GM12878 (cell line): ENCODE results near the gene RASSF8. TPM values are rescaled to one million over a fixed set of nuclear protein-coding genes. Genes with fewer than 3 reads are reported as not detected.

ENCODE experiments used
- ATAC-seq: fragments of 200-7000 bp; cut with Tn5 transposase; 3 replicates; pipeline ENCODE4 v1.9.1; 2020; ENCODE audit warnings: mild to moderate bottlenecking, moderate library complexity
- BruUV-seq: library from RNA; stranded (reverse); fragments of 400-500 nt; replicated peaks from 2 replicates; lab custom pipeline; 2021; lab: Mats Ljungman, UMichigan
- CTCF ChIA-PET: fragments of 300-600 bp; sonication (Branson Sonifier 250); formaldehyde crosslinking; extraction: SDS; loops from one replicate; lab custom pipeline; 2021; ENCODE audit warnings: inconsistent platforms; lab: Yijun Ruan, JAX
- POLR2A ChIA-PET: fragments of 350-600 bp; formaldehyde crosslinking; extraction: SDS; loops from one replicate; lab custom pipeline; 2021; ENCODE audit warnings: inconsistent platforms; lab: Charles Lee
- RAD21 ChIA-PET: fragments of 300-600 bp; sonication (Branson Sonifier 250); formaldehyde crosslinking; loops from one replicate; lab custom pipeline; 2023; ENCODE audit warnings: antibody characterized with exemption; ENCODE audit not compliant: unreplicated experiment; lab: Charles Lee
- SMC1A ChIA-PET: fragments of 300-600 bp; sonication (Branson Sonifier 250); formaldehyde crosslinking; loops from one replicate; lab custom pipeline; 2023; ENCODE audit not compliant: unreplicated experiment, uncharacterized antibody; lab: Charles Lee
- DNase-seq: peaks from one replicate; pipeline ENCODE4 v3.0.0-alpha.2; 2011; ENCODE audit warnings: low read depth, low spot score
- FAIRE-seq: peaks from 3 replicates; lab custom pipeline; 2011; peaks lifted over from hg19 to GRCh38; lab: Jason Lieb, UNC
- H2AFZ ChIP-seq: 2 replicates; pipeline ENCODE4 v1.6.0; 2011; ENCODE audit warnings: low read depth, low read length, control low read depth; ENCODE audit not compliant: control insufficient read depth
- H3K27ac ChIP-seq: 2 replicates; pipeline ENCODE4 v1.5.1; 2011; ENCODE audit warnings: control low read depth; ENCODE audit not compliant: control insufficient read depth, insufficient read depth
- H3K27me3 ChIP-seq, 2 experiments: replicated peaks in 1 of 2; 2 replicates each; pipeline versions ENCODE4 v1.6.0 to v1.6.1; 2011; ENCODE audit warnings: low read length in 1 of 2; ENCODE audit not compliant: control insufficient read depth in 2 of 2, insufficient read depth in 2 of 2
- H3K36me3 ChIP-seq, 2 experiments: 2 replicates each; pipeline ENCODE4 v1.5.1; 2011; ENCODE audit warnings: low read length in 1 of 2; ENCODE audit not compliant: control insufficient read depth in 2 of 2, insufficient read depth in 2 of 2
- H3K4me1 ChIP-seq: 2 replicates; pipeline ENCODE4 v1.6.1; 2011; ENCODE audit warnings: mild to moderate bottlenecking, low read length, moderate library complexity, mixed read lengths; ENCODE audit not compliant: control insufficient read depth, insufficient read depth
- H3K4me2 ChIP-seq: 2 replicates; pipeline ENCODE4 v1.6.0; 2011; ENCODE audit warnings: control low read depth; ENCODE audit not compliant: control insufficient read depth, insufficient read depth
- H3K4me3 ChIP-seq: fragments of 200-600 bp; sonication (generic); 2 replicates; pipeline ENCODE4 v1.5.1; 2016
- H3K79me2 ChIP-seq: 2 replicates; pipeline ENCODE4 v1.6.0; 2011; ENCODE audit warnings: low read length; ENCODE audit not compliant: control insufficient read depth, insufficient read depth
- H3K9ac ChIP-seq: 2 replicates; pipeline ENCODE4 v1.8.0; 2011; ENCODE audit warnings: low read length, control low read depth, mixed read lengths; ENCODE audit not compliant: control insufficient read depth, insufficient read depth
- H3K9me3 ChIP-seq: replicated peaks from 3 replicates; pipeline ENCODE4 v1.5.1; 2011; ENCODE audit warnings: mild to moderate bottlenecking, low read length; ENCODE audit not compliant: control insufficient read depth, insufficient read depth
- H4K20me1 ChIP-seq: 2 replicates; pipeline ENCODE4 v1.6.0; 2011; ENCODE audit not compliant: control insufficient read depth, insufficient read depth
- ASH2L ChIP-seq: fragments of 300-600, 200-600 bp; sonication (generic); IDR thresholded peaks from 2 replicates; pipeline ENCODE4 v1.6.1; 2017; ENCODE audit warnings: low read depth, mild to moderate bottlenecking, borderline replicate concordance
- CHD1 ChIP-seq: IDR thresholded peaks from 2 replicates; pipeline ENCODE4 v1.6.1; 2012; ENCODE audit warnings: low read depth, low read length, improper control_type of control experiment
- HCFC1 ChIP-seq: fragments of 150-350 bp; IDR thresholded peaks from 2 replicates; pipeline ENCODE4 v1.6.1; 2014; ENCODE audit warnings: low read length
- POLR2A ChIP-seq: IDR thresholded peaks from 2 replicates; pipeline ENCODE4 v1.6.1; 2011; ENCODE audit warnings: low read depth, mild to moderate bottlenecking, low read length
- POLR2AphosphoS5 ChIP-seq: IDR thresholded peaks from 2 replicates; pipeline ENCODE4 v1.6.1; 2011; ENCODE audit warnings: mild to moderate bottlenecking, low read length, inconsistent platforms
- RB1 ChIP-seq: fragments of 450-650 bp; formaldehyde crosslinking; IDR thresholded peaks from 2 replicates; pipeline ENCODE4 v1.6.1; 2017; ENCODE audit warnings: mild to moderate bottlenecking, borderline replicate concordance
- SREBF2 ChIP-seq: IDR thresholded peaks from 2 replicates; pipeline ENCODE4 v1.6.1; 2012; ENCODE audit warnings: mild to moderate bottlenecking, low read length
- SRF ChIP-seq, 2 experiments: IDR thresholded peaks; 2 replicates each; pipeline ENCODE4 v1.6.1; 2011; ENCODE audit warnings: low read depth in 2 of 2, low read length in 2 of 2, mild to moderate bottlenecking in 1 of 2, moderate library complexity in 1 of 2
- TCF7 ChIP-seq: IDR thresholded peaks from 2 replicates; pipeline ENCODE4 v1.6.1; 2014; ENCODE audit warnings: antibody characterized with exemption, borderline replicate concordance
- YY1 ChIP-seq: IDR thresholded peaks from 2 replicates; pipeline ENCODE4 v1.6.1; 2011; ENCODE audit warnings: low read depth, mild to moderate bottlenecking, low read length
- WGBS: methylation state at CpG from one replicate; pipeline ENCODE4 v1.1.6; 2016; ENCODE audit warnings: low lambda C conversion rate; ENCODE audit not compliant: insufficient replicate concordance, insufficient coverage; ENCODE audit errors: missing lambda C conversion rate; 5-methylcytosine and 5-hydroxymethylcytosine counted together
- in situ Hi-C: fragments of 300-500 bp; cut with MboI; formaldehyde crosslinking; loops from 9 replicates; pipeline ENCODE4 v1.14.3; 2018; ENCODE audit warnings: mixed read lengths
- intact Hi-C: fragments of 100-400 bp; cut with micrococcal nuclease; formaldehyde crosslinking; loops from one replicate; pipeline ENCODE4 v1.14.2; 2022; ENCODE audit not compliant: unreplicated experiment
- polyA plus RNA-seq, 11 experiments: library from polyadenylated mRNA; depleted of rRNA in 4 of 11; unstranded in 6 of 11; stranded (reverse) in 5 of 11; fragments of >200 nt; fragmentation: Nextera tagmentation in 4 of 11; fragmentation: Illumina TruSeq in 1 of 11; extraction: Ambion mirVana in 4 of 11; extraction: Trizol in 1 of 11; gene quantifications; 1 replicate in 1 of 11; 2 replicates in 10 of 11; pipeline versions ENCODE4 v1.2.1 to v1.2.3, GENCODE V29; 2011 to 2016; ENCODE audit warnings: inconsistent platforms in 2 of 11, missing spikeins in 2 of 11, low read depth in 1 of 11
- total RNA-seq, 4 experiments: library from RNA; depleted of rRNA in 3 of 4; stranded (reverse); fragments of >200 nt in 3 of 4; fragmentation: Illumina TruSeq in 1 of 4; extraction: Trizol in 1 of 4; gene quantifications; 2 replicates each; pipeline versions ENCODE4 v1.2.1 to v1.2.3, GENCODE V29; 2013 to 2021
- TF ChIP-seq, protein P1 (sequence below): IDR thresholded peaks from 2 replicates; pipeline ENCODE4 v1.6.1; 2011; ENCODE audit warnings: borderline replicate concordance, low read depth, mild to moderate bottlenecking, moderate library complexity, low read length; ENCODE audit not compliant: insufficient read depth, poor library complexity, severe bottlenecking
- TF ChIP-seq, protein P2 (sequence below): IDR thresholded peaks from 2 replicates; pipeline ENCODE4 v1.6.1; 2012; ENCODE audit warnings: improper control_type of control experiment, low read depth, low read length; ENCODE audit not compliant: insufficient replicate concordance
- TF ChIP-seq, protein P3 (sequence below): IDR thresholded peaks from 2 replicates; pipeline ENCODE4 v1.6.1; 2011; ENCODE audit warnings: low read depth, mild to moderate bottlenecking, low read length, moderate library complexity, borderline replicate concordance; ENCODE audit errors: extremely low read depth
- TF ChIP-seq, protein P4 (sequence below): fragments of 450-650 bp; formaldehyde crosslinking; IDR thresholded peaks from 2 replicates; pipeline ENCODE4 v1.4.0; 2022; ENCODE audit warnings: mild to moderate bottlenecking, moderate library complexity

The RASSF8 gene
- total and polyA plus RNA-seq, 10 of the 15 experiments (the other 5 are each of a cell fraction or from before 2014, with no cell fraction given): 0.06 to 0.18 (median 0.08) TPM; not detected in 6

DNA sequence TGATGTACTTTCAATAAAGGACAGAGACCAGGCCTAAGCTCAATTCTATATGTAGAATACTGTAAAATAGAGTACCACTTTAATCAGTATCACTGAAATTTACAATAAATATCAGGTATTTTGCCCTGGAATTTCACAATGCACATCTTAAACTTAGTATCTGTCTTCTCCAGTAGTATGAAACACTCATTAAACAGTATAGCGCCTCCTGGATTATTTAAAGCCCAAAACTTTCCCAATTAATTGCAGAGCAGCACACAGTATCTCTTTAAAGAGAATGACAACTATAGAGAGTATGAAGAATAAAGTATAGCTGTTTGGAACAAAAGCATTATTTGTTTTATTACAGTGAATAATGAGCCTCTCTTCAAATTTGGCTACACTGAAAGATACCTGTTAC lies 86.1 kb downstream of the RASSF8 start:
- Histone ChIP-seq H3K27ac (no peak overlapping the region), H3K27me3 (no peaks in the 10 kb centered on the region), H3K4me2 (no peak overlapping the region), H2AFZ (no peak overlapping the region), H3K36me3 (no peaks in the 10 kb centered on the region), H3K9me3 (no peaks in the 10 kb centered on the region), H3K4me1 (no peaks in the 10 kb centered on the region), H3K4me3 (no peak overlapping the region), H3K9ac (no peak overlapping the region), H4K20me1 (no peaks in the 10 kb centered on the region), H3K79me2 (no peaks in the 10 kb centered on the region)
- WGBS: 35% methylated on average over 1 of the region's 1 CpG
- ChIA-PET POLR2A (no interaction called here), RAD21 (no interaction called here), CTCF (interaction anchor here (0.9 kb wide), 1 partner anchor 45 kb away, joined by 3 read pairs; no protein-coding TSS in a partner anchor), SMC1A (no interaction called here)
- in situ Hi-C loops: no loop called here
- FAIRE-seq (no peak), DNase-seq (no peak), ATAC-seq (no peak)
- no TSS peak for BruUV-seq
- TF ChIP-seq ASH2L: no peak
- no peak for TF ChIP-seq SRF (IDR thresholded peaks at IDR 0.05; ENCODE audit: low read depth in 2 of 2, low read length in 2 of 2)
- no peak for TF ChIP-seq CHD1
- no peak for TF ChIP-seq YY1
- TF ChIP-seq RB1: no peak
- TF ChIP-seq, protein P1, sequence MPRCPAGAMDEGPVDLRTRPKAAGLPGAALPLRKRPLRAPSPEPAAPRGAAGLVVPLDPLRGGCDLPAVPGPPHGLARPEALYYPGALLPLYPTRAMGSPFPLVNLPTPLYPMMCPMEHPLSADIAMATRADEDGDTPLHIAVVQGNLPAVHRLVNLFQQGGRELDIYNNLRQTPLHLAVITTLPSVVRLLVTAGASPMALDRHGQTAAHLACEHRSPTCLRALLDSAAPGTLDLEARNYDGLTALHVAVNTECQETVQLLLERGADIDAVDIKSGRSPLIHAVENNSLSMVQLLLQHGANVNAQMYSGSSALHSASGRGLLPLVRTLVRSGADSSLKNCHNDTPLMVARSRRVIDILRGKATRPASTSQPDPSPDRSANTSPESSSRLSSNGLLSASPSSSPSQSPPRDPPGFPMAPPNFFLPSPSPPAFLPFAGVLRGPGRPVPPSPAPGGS: no peak
- TF ChIP-seq, protein P2, sequence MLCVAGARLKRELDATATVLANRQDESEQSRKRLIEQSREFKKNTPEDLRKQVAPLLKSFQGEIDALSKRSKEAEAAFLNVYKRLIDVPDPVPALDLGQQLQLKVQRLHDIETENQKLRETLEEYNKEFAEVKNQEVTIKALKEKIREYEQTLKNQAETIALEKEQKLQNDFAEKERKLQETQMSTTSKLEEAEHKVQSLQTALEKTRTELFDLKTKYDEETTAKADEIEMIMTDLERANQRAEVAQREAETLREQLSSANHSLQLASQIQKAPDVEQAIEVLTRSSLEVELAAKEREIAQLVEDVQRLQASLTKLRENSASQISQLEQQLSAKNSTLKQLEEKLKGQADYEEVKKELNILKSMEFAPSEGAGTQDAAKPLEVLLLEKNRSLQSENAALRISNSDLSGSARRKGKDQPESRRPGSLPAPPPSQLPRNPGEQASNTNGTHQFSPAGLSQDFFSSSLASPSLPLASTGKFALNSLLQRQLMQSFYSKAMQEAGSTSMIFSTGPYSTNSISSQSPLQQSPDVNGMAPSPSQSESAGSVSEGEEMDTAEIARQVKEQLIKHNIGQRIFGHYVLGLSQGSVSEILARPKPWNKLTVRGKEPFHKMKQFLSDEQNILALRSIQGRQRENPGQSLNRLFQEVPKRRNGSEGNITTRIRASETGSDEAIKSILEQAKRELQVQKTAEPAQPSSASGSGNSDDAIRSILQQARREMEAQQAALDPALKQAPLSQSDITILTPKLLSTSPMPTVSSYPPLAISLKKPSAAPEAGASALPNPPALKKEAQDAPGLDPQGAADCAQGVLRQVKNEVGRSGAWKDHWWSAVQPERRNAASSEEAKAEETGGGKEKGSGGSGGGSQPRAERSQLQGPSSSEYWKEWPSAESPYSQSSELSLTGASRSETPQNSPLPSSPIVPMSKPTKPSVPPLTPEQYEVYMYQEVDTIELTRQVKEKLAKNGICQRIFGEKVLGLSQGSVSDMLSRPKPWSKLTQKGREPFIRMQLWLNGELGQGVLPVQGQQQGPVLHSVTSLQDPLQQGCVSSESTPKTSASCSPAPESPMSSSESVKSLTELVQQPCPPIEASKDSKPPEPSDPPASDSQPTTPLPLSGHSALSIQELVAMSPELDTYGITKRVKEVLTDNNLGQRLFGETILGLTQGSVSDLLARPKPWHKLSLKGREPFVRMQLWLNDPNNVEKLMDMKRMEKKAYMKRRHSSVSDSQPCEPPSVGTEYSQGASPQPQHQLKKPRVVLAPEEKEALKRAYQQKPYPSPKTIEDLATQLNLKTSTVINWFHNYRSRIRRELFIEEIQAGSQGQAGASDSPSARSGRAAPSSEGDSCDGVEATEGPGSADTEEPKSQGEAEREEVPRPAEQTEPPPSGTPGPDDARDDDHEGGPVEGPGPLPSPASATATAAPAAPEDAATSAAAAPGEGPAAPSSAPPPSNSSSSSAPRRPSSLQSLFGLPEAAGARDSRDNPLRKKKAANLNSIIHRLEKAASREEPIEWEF: no peak
- no peak for TF ChIP-seq HCFC1
- no peak for TF ChIP-seq SREBF2
- TF ChIP-seq, protein P3, sequence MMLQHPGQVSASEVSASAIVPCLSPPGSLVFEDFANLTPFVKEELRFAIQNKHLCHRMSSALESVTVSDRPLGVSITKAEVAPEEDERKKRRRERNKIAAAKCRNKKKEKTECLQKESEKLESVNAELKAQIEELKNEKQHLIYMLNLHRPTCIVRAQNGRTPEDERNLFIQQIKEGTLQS: no peak
- no peak for TF ChIP-seq TCF7
- TF ChIP-seq POLR2AphosphoS5: no peak
- TF ChIP-seq, protein P4, sequence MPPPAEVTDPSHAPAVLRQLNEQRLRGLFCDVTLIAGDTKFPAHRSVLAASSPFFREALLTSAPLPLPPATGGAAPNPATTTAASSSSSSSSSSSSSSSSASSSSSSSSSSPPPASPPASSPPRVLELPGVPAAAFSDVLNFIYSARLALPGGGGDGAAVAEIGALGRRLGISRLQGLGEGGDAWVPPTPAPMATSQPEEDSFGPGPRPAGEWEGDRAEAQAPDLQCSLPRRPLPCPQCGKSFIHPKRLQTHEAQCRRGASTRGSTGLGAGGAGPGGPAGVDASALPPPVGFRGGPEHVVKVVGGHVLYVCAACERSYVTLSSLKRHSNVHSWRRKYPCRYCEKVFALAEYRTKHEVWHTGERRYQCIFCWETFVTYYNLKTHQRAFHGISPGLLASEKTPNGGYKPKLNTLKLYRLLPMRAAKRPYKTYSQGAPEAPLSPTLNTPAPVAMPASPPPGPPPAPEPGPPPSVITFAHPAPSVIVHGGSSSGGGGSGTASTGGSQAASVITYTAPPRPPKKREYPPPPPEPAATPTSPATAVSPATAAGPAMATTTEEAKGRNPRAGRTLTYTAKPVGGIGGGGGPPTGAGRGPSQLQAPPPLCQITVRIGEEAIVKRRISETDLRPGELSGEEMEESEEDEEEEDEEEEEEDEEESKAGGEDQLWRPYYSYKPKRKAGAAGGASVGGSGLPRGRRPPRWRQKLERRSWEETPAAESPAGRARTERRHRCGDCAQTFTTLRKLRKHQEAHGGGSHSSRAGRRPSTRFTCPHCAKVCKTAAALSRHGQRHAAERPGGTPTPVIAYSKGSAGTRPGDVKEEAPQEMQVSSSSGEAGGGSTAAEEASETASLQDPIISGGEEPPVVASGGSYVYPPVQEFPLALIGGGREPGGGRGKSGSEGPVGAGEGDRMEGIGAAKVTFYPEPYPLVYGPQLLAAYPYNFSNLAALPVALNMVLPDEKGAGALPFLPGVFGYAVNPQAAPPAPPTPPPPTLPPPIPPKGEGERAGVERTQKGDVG (CRISPR knock-in tag): no peak
- no peak for TF ChIP-seq POLR2A
- intact Hi-C loops: no loop called here
